Measurements from ENCODE around the gene NBL1. TPM values are rescaled to one million over a fixed set of nuclear protein-coding genes. Genes with fewer than 3 reads are reported as not detected.

The NBL1 gene
- total and polyA plus RNA-seq, 4 donors, result 62.1 to 427 (median 127) TPM

GRCh38 chr1:19606817-19607642 is 37.1 kb upstream of the NBL1 start:
- no peak for DNase-seq (ENCODE audit: low read depth in 4 of 6, low spot score in 6 of 6)
- no peaks in the 10 kb centered on the region for H3K9me3 ChIP-seq (ENCODE audit: control insufficient read depth, insufficient read depth, low read length)
- WGBS (ENCODE audit: insufficient coverage), result no CpG with 5 or more reads among the region's 4 CpGs
- H3K27me3 ChIP-seq (ENCODE audit: control insufficient read depth, insufficient read depth, low read length), result no peaks in the 10 kb centered on the region
- no peak overlapping the region for H3K27ac ChIP-seq (ENCODE audit: low read depth, low read length)
- no peak overlapping the region for H3K4me3 ChIP-seq (ENCODE audit: low read depth, low read length)
- no peaks in the 10 kb centered on the region for H3K36me3 ChIP-seq (ENCODE audit: control insufficient read depth, insufficient read depth, low read length)
- peaks cover 3% of the 10 kb centered on the region for H3K4me1 ChIP-seq (ENCODE audit: control insufficient read depth, insufficient read depth, low read length)

- 78% methylated on average over 4 of the region's 12 CpGs for WGBS (ENCODE audit: insufficient coverage)
- Histone ChIP-seq H3K36me3 (ENCODE audit: control insufficient read depth, insufficient read depth, low read length) (no peaks in the 10 kb centered on the region), H3K9me3 (ENCODE audit: control insufficient read depth, insufficient read depth, low read length) (no peaks in the 10 kb centered on the region), H3K4me1 (ENCODE audit: control insufficient read depth, insufficient read depth, low read length) (peaks cover 3% of the 10 kb centered on the region), H3K27ac (ENCODE audit: low read depth, low read length) (no peak overlapping the region), H3K4me3 (ENCODE audit: low read depth, low read length) (no peak overlapping the region), H3K27me3 (ENCODE audit: control insufficient read depth, insufficient read depth, low read length) (no peaks in the 10 kb centered on the region)
- no peak for DNase-seq (ENCODE audit: low read depth in 4 of 6, low spot score in 6 of 6)
These were observed 35.9 kb upstream of the NBL1 start for GRCh38 chr1:19608232-19608631.

- no peaks in the 10 kb centered on the region for H3K27me3 ChIP-seq (ENCODE audit: control insufficient read depth, insufficient read depth, low read length)
- 81% methylated on average over 2 of the region's 8 CpGs for WGBS (ENCODE audit: insufficient coverage)
- no peak overlapping the region for H3K4me3 ChIP-seq (ENCODE audit: low read depth, low read length)
- peaks cover 9% of the 10 kb centered on the region for H3K36me3 ChIP-seq (ENCODE audit: control insufficient read depth, insufficient read depth, low read length)
- H3K27ac ChIP-seq (ENCODE audit: low read depth, low read length), result no peak overlapping the region
- no peak for DNase-seq (ENCODE audit: low read depth in 4 of 6, low spot score in 6 of 6)
- H3K4me1 ChIP-seq (ENCODE audit: control insufficient read depth, insufficient read depth, low read length), result peaks cover 3% of the 10 kb centered on the region
- H3K9me3 ChIP-seq (ENCODE audit: control insufficient read depth, insufficient read depth, low read length), result no peaks in the 10 kb centered on the region
These were observed 33.7 kb upstream of the NBL1 start for GRCh38 chr1:19610282-19610981.

- no peak overlapping the region for H3K27ac ChIP-seq (ENCODE audit: low read depth, low read length)
- DNase-seq (ENCODE audit: low read depth in 4 of 6, low spot score in 6 of 6), result no peak
- H3K27me3 ChIP-seq (ENCODE audit: control insufficient read depth, insufficient read depth, low read length), result no peaks in the 10 kb centered on the region
- H3K36me3 ChIP-seq (ENCODE audit: control insufficient read depth, insufficient read depth, low read length), result peaks cover 15% of the 10 kb centered on the region
- H3K4me3 ChIP-seq (ENCODE audit: low read depth, low read length), result no peak overlapping the region
- no peaks in the 10 kb centered on the region for H3K4me1 ChIP-seq (ENCODE audit: control insufficient read depth, insufficient read depth, low read length)
- H3K9me3 ChIP-seq (ENCODE audit: control insufficient read depth, insufficient read depth, low read length), result no peaks in the 10 kb centered on the region
- 92% methylated on average over 2 of the region's 5 CpGs for WGBS (ENCODE audit: insufficient coverage)
These were observed 31.6 kb upstream of the NBL1 start for GRCh38 chr1:19612530-19612929.

GRCh38 chr1:19613171-19613703 is 30.9 kb upstream of the NBL1 start:
- 94% methylated on average over 5 of the region's 7 CpGs for WGBS (ENCODE audit: insufficient coverage)
- Histone ChIP-seq H3K27me3 (ENCODE audit: control insufficient read depth, insufficient read depth, low read length) (no peaks in the 10 kb centered on the region), H3K27ac (ENCODE audit: low read depth, low read length) (no peak overlapping the region), H3K4me3 (ENCODE audit: low read depth, low read length) (no peak overlapping the region), H3K4me1 (ENCODE audit: control insufficient read depth, insufficient read depth, low read length) (no peaks in the 10 kb centered on the region), H3K36me3 (ENCODE audit: control insufficient read depth, insufficient read depth, low read length) (peaks cover 15% of the 10 kb centered on the region), H3K9me3 (ENCODE audit: control insufficient read depth, insufficient read depth, low read length) (no peaks in the 10 kb centered on the region)
- no peak for DNase-seq (ENCODE audit: low read depth in 4 of 6, low spot score in 6 of 6)

GRCh38 chr1:19615438-19615837 is 28.7 kb upstream of the NBL1 start:
- Histone ChIP-seq H3K36me3 (ENCODE audit: control insufficient read depth, insufficient read depth, low read length) (peaks cover 15% of the 10 kb centered on the region), H3K4me3 (ENCODE audit: low read depth, low read length) (no peak overlapping the region), H3K9me3 (ENCODE audit: control insufficient read depth, insufficient read depth, low read length) (no peaks in the 10 kb centered on the region), H3K4me1 (ENCODE audit: control insufficient read depth, insufficient read depth, low read length) (no peaks in the 10 kb centered on the region), H3K27me3 (ENCODE audit: control insufficient read depth, insufficient read depth, low read length) (no peaks in the 10 kb centered on the region), H3K27ac (ENCODE audit: low read depth, low read length) (no peak overlapping the region)
- DNase-seq (ENCODE audit: low read depth in 4 of 6, low spot score in 6 of 6), result no peak
- WGBS (ENCODE audit: insufficient coverage), result 83% methylated on average over 5 of the region's 6 CpGs

- H3K36me3 ChIP-seq (ENCODE audit: control insufficient read depth, insufficient read depth, low read length), result peaks cover 15% of the 10 kb centered on the region
- no peak overlapping the region for H3K4me3 ChIP-seq (ENCODE audit: low read depth, low read length)
- H3K27ac ChIP-seq (ENCODE audit: low read depth, low read length), result no peak overlapping the region
- H3K27me3 ChIP-seq (ENCODE audit: control insufficient read depth, insufficient read depth, low read length), result no peaks in the 10 kb centered on the region
- no peaks in the 10 kb centered on the region for H3K4me1 ChIP-seq (ENCODE audit: control insufficient read depth, insufficient read depth, low read length)
- no peaks in the 10 kb centered on the region for H3K9me3 ChIP-seq (ENCODE audit: control insufficient read depth, insufficient read depth, low read length)
- 40% methylated on average over 1 of the region's 2 CpGs for WGBS (ENCODE audit: insufficient coverage)
- no peak for DNase-seq (ENCODE audit: low read depth in 4 of 6, low spot score in 6 of 6)
These were observed 27.6 kb upstream of the NBL1 start for GRCh38 chr1:19616489-19616888.

GRCh38 chr1:19617376-19617775 is 26.7 kb upstream of the NBL1 start:
- no CpG with 5 or more reads among the region's 3 CpGs for WGBS (ENCODE audit: insufficient coverage)
- Histone ChIP-seq H3K36me3 (ENCODE audit: control insufficient read depth, insufficient read depth, low read length) (peaks cover 15% of the 10 kb centered on the region), H3K9me3 (ENCODE audit: control insufficient read depth, insufficient read depth, low read length) (no peaks in the 10 kb centered on the region), H3K27ac (ENCODE audit: low read depth, low read length) (no peak overlapping the region), H3K4me1 (ENCODE audit: control insufficient read depth, insufficient read depth, low read length) (no peaks in the 10 kb centered on the region), H3K27me3 (ENCODE audit: control insufficient read depth, insufficient read depth, low read length) (no peaks in the 10 kb centered on the region), H3K4me3 (ENCODE audit: low read depth, low read length) (no peak overlapping the region)
- no peak for DNase-seq (ENCODE audit: low read depth in 4 of 6, low spot score in 6 of 6)

GRCh38 chr1:19618428-19618827 is 25.7 kb upstream of the NBL1 start:
- no peak for DNase-seq (ENCODE audit: low read depth in 4 of 6, low spot score in 6 of 6)
- no peaks in the 10 kb centered on the region for H3K9me3 ChIP-seq (ENCODE audit: control insufficient read depth, insufficient read depth, low read length)
- peaks cover 15% of the 10 kb centered on the region for H3K36me3 ChIP-seq (ENCODE audit: control insufficient read depth, insufficient read depth, low read length)
- no peaks in the 10 kb centered on the region for H3K27me3 ChIP-seq (ENCODE audit: control insufficient read depth, insufficient read depth, low read length)
- no peaks in the 10 kb centered on the region for H3K4me1 ChIP-seq (ENCODE audit: control insufficient read depth, insufficient read depth, low read length)
- no peak overlapping the region for H3K4me3 ChIP-seq (ENCODE audit: low read depth, low read length)
- no peak overlapping the region for H3K27ac ChIP-seq (ENCODE audit: low read depth, low read length)
- no CpG with 5 or more reads among the region's 3 CpGs for WGBS (ENCODE audit: insufficient coverage)
